HG03571 (cell line): ENCODE results near the gene ERCC6L.
"Not testable (repeated sequence)": the region's sequence is repeated elsewhere in the genome, so short reads cannot be mapped to it uniquely, and the experiment has no call there.

Experiments
- ATAC-seq: cut with Tn5 transposase; IDR thresholded peaks from one replicate; pipeline ENCODE4 v1.9.1; 2021; ENCODE audit not compliant: unreplicated experiment

The ERCC6L gene

GRCh38 chrX:72176981-72177380 lies 61.8 kb downstream of the ERCC6L start:
- no peak for ATAC-seq

- ATAC-seq: not testable (repeated sequence)
Measured at GRCh38 chrX:72176289-72176688, 62.5 kb downstream of the ERCC6L start.

GRCh38 chrX:72169008-72169728 lies 69.7 kb downstream of the ERCC6L start:
- no peak for ATAC-seq

- ATAC-seq: no peak
Measured at GRCh38 chrX:72165551-72165950, 73.3 kb downstream of the ERCC6L start.

- ATAC-seq: no peak
Measured at GRCh38 chrX:72159769-72160168, 79.1 kb downstream of the ERCC6L start.

GRCh38 chrX:72158773-72159172 lies 80.1 kb downstream of the ERCC6L start:
- no peak for ATAC-seq
